Osteoblast (primary cell): ENCODE data around the gene ZNF735. TPM values are rescaled to one million over a fixed set of nuclear protein-coding genes. Genes with fewer than 3 reads are reported as not detected.

ENCODE experiments used
- total RNA-seq: library from RNA; depleted of rRNA; stranded (reverse); fragments of >200 nt; gene quantifications from 2 replicates; pipeline ENCODE4 v1.2.3, GENCODE V29; 2012

ZNF735 gene
- total RNA-seq, 1 donor: not detected

Other genes starting within 250 kb of the ZNF735 start
- gene ZNF722, start 208.4 kb upstream of the ZNF735 start, total RNA-seq: not detected in 2 replicates
- gene ZNF727, start 161.8 kb upstream of the ZNF735 start, total RNA-seq: 0.29 and 1.8 TPM in 2 replicates
- not detected in 2 replicates for gene ZNF679, start 21.3 kb downstream of the ZNF735 start, total RNA-seq
- gene ZNF736, start 106.8 kb downstream of the ZNF735 start, total RNA-seq: 12.7 and 14.4 TPM in 2 replicates